Measurements from ENCODE around the gene CHST8. TPM values are rescaled to one million over a fixed set of nuclear protein-coding genes. Genes with fewer than 3 reads are reported as not detected.

CHST8 gene
- total RNA-seq, 1 experiment from 2014 or later: not detected

DNA sequence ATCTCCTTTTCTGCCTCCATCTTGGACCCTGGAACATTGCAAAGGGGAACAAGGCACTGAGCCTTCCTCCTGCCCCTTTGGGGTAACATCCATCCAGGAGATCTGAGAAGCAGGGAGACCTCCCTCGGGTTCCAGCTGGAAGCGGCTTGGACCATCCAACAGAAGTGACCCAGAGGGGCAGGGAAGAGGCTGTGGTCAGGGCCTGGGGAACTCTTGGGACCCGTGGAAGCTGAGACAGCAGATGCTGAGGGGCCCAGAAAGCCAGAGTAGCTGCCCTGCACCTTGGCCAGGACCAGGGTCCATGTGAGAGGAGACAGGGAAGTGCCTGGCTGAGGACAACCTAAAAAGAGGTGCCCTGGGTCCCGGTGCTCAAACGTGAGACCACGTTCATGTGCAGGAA lies 153.0 kb downstream of the CHST8 start:
- H3K9me3 Mint-ChIP-seq (ENCODE audit: unreplicated experiment): no peaks in the 10 kb centered on the region
- ChIA-PET CTCF (no interaction called here), POLR2A (no interaction called here)
- no peak for TF ChIP-seq CTCF (IDR thresholded peaks at IDR 0.05; ENCODE audit: insufficient read depth in 1 of 2, low read depth in 1 of 2, low read length in 1 of 2, severe bottlenecking in 1 of 2, unreplicated experiment in 1 of 2)
- Histone ChIP-seq H3K4me1 (no peaks in the 10 kb centered on the region), H3K27me3 (replicated peaks; ENCODE audit: control insufficient read depth, insufficient read depth, low read length) (peaks cover 2% of the 10 kb centered on the region; the same call in 1 of the 2 replicates), H3K36me3 (ENCODE audit: control insufficient read depth, insufficient read depth, low read length) (no peaks in the 10 kb centered on the region), H3K9me3 (no peaks in the 10 kb centered on the region), H3K4me3 (ENCODE audit: low read depth, low read length) (no peak overlapping the region)
- H3K4me3 Mint-ChIP-seq (ENCODE audit: unreplicated experiment): no peak overlapping the region
- BruUV-seq (replicated peaks): no TSS peak
- no peak overlapping the region for H3K27ac Mint-ChIP-seq (ENCODE audit: unreplicated experiment)
- peaks cover 21% of the 10 kb centered on the region for H3K27me3 Mint-ChIP-seq (ENCODE audit: insufficient read depth, unreplicated experiment)
- H3K4me1 Mint-ChIP-seq (ENCODE audit: low read depth, unreplicated experiment): peaks cover 14% of the 10 kb centered on the region
- DNase-seq: no peak
- intact Hi-C loops (cut with micrococcal nuclease; ENCODE audit: unreplicated experiment): loop anchor here (5.0 kb wide), 2 partner anchors 228 to 938 kb away; no protein-coding TSS in a partner anchor
- H3K36me3 Mint-ChIP-seq (ENCODE audit: insufficient read depth, unreplicated experiment): peaks cover 5% of the 10 kb centered on the region

DNA sequence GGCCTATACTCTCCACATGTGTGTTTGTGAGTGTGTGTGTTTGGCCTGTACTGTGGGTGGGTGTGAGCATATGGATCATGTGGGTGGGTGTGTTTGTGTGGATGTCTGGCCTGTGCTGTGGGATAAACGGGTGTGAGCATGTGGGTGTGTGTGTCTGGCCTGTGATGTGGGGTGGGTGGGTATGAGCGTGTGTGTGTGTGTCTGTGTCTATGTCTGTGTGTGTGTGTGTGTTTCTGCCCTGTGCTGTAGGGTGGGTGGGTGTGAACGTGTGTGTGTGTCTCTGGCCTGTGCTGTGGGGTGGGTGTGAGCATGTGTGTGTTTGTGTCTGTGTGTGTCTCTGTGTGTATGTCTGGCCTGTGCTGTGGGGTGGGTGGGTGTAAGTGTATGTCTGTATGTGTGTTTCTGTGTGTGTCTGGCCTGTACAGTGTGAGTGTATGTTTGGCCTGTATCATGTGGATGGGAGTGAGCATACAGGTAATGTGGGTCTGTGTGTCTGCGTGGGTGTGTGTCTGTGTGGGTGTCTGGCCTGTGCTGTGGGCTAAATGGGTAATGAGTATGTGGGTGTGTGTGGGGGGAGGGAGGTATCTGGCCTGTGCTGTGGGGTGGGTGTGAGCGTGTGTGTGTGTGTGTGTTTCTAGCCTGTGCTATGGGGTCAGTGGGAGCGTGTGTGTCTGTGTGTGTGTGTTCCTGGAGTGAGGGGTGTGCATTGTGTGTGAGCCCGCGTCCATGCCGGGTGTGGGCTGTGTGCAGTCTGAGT lies 154.2 kb downstream of the CHST8 start:
- CTCF ChIA-PET: no interaction called here
- no peak for TF ChIP-seq CTCF (IDR thresholded peaks at IDR 0.05; ENCODE audit: insufficient read depth in 1 of 2, low read depth in 1 of 2, low read length in 1 of 2, severe bottlenecking in 1 of 2, unreplicated experiment in 1 of 2)
- Mint-ChIP-seq H3K36me3 (ENCODE audit: insufficient read depth, unreplicated experiment) (peaks cover 5% of the 10 kb centered on the region), H3K9me3 (ENCODE audit: unreplicated experiment) (no peaks in the 10 kb centered on the region), H3K4me1 (ENCODE audit: low read depth, unreplicated experiment) (peaks cover 14% of the 10 kb centered on the region), H3K27ac (ENCODE audit: unreplicated experiment) (no peak overlapping the region), H3K27me3 (ENCODE audit: insufficient read depth, unreplicated experiment) (peaks cover 26% of the 10 kb centered on the region), H3K4me3 (ENCODE audit: unreplicated experiment) (no peak overlapping the region)
- H3K27me3 ChIP-seq (replicated peaks; ENCODE audit: control insufficient read depth, insufficient read depth, low read length): peaks cover 1% of the 10 kb centered on the region; the same call in 1 of the 2 replicates
- H3K4me3 ChIP-seq (ENCODE audit: low read depth, low read length): no peak overlapping the region
- no peaks in the 10 kb centered on the region for H3K36me3 ChIP-seq (ENCODE audit: control insufficient read depth, insufficient read depth, low read length)
- POLR2A ChIA-PET: no interaction called here
- H3K9me3 ChIP-seq: no peaks in the 10 kb centered on the region
- intact Hi-C loops (cut with micrococcal nuclease; ENCODE audit: unreplicated experiment): loop anchor here (5.0 kb wide), 2 partner anchors 226 to 936 kb away; no protein-coding TSS in a partner anchor
- BruUV-seq (replicated peaks): no TSS peak
- no peaks in the 10 kb centered on the region for H3K4me1 ChIP-seq
- no peak for DNase-seq

GRCh38 chr19:33777351-33777750 lies 155.6 kb downstream of the CHST8 start:
- Histone ChIP-seq H3K27me3 (replicated peaks; ENCODE audit: control insufficient read depth, insufficient read depth, low read length) (no peaks in the 10 kb centered on the region; the same call in 1 of the 2 replicates), H3K4me1 (no peaks in the 10 kb centered on the region), H3K9me3 (no peaks in the 10 kb centered on the region), H3K4me3 (ENCODE audit: low read depth, low read length) (no peak overlapping the region), H3K36me3 (ENCODE audit: control insufficient read depth, insufficient read depth, low read length) (no peaks in the 10 kb centered on the region)
- BruUV-seq (replicated peaks): no TSS peak
- ChIA-PET POLR2A (interaction anchor here (0.6 kb wide), 1 partner anchor 601 kb away, joined by 3 read pairs; no protein-coding TSS in a partner anchor), CTCF (interaction anchor here (0.6 to 3.5 kb wide), 42 partner anchors 8 to 601 kb away, joined by 3 to 89 read pairs (median 3); partner anchors contain the start of gene KCTD15)
- H3K27me3 Mint-ChIP-seq (ENCODE audit: insufficient read depth, unreplicated experiment): peaks cover 28% of the 10 kb centered on the region
- no peaks in the 10 kb centered on the region for H3K9me3 Mint-ChIP-seq (ENCODE audit: unreplicated experiment)
- no peak for TF ChIP-seq CTCF (IDR thresholded peaks at IDR 0.05; ENCODE audit: insufficient read depth in 1 of 2, low read depth in 1 of 2, low read length in 1 of 2, severe bottlenecking in 1 of 2, unreplicated experiment in 1 of 2)
- H3K27ac Mint-ChIP-seq (ENCODE audit: unreplicated experiment): no peak overlapping the region
- H3K4me1 Mint-ChIP-seq (ENCODE audit: low read depth, unreplicated experiment): peaks cover 14% of the 10 kb centered on the region
- no peak for DNase-seq
- intact Hi-C loops (cut with micrococcal nuclease; ENCODE audit: unreplicated experiment): loop anchor here (5.0 kb wide), 2 partner anchors 225 to 935 kb away; no protein-coding TSS in a partner anchor
- H3K4me3 Mint-ChIP-seq (ENCODE audit: unreplicated experiment): no peak overlapping the region
- H3K36me3 Mint-ChIP-seq (ENCODE audit: insufficient read depth, unreplicated experiment): peaks cover 5% of the 10 kb centered on the region

Measured in Caco-2 (cell line).